Measurements from ENCODE around the gene ARPC1A.

The ARPC1A gene

GRCh38 chr7:99308461-99309074 is 17.1 kb upstream of the ARPC1A start:
- DNase-seq (ENCODE audit: low read depth): peak; percentile 98
- TF ChIP-seq CTCF (IDR thresholded peaks at IDR 0.05; ENCODE audit: insufficient read depth, low read depth, low read length, missing control alignments): no peak
- no peak overlapping the region for H3K4me3 ChIP-seq (ENCODE audit: low read length)

GRCh38 chr7:99309111-99309510 is 16.6 kb upstream of the ARPC1A start:
- DNase-seq (ENCODE audit: low read depth): no peak
- H3K4me3 ChIP-seq (ENCODE audit: low read length): no peak overlapping the region
- no peak for TF ChIP-seq CTCF (IDR thresholded peaks at IDR 0.05; ENCODE audit: insufficient read depth, low read depth, low read length, missing control alignments)

GRCh38 chr7:99310004-99310403 is 15.7 kb upstream of the ARPC1A start:
- H3K4me3 ChIP-seq (ENCODE audit: low read length): no peak overlapping the region
- TF ChIP-seq CTCF (IDR thresholded peaks at IDR 0.05; ENCODE audit: insufficient read depth, low read depth, low read length, missing control alignments): no peak
- no peak for DNase-seq (ENCODE audit: low read depth)

- TF ChIP-seq CTCF (IDR thresholded peaks at IDR 0.05; ENCODE audit: insufficient read depth, low read depth, low read length, missing control alignments): peak; percentile 6
- no peak overlapping the region for H3K4me3 ChIP-seq (ENCODE audit: low read length)
- DNase-seq (ENCODE audit: low read depth): peak; percentile 31
Observed at GRCh38 chr7:99311702-99312101, 14.0 kb upstream of the ARPC1A start.

- DNase-seq (ENCODE audit: low read depth): peak; percentile 71
- peak; percentile 90 for TF ChIP-seq CTCF (IDR thresholded peaks at IDR 0.05; ENCODE audit: insufficient read depth, low read depth, low read length, missing control alignments)
- H3K4me3 ChIP-seq (ENCODE audit: low read length): no peak overlapping the region
Observed at GRCh38 chr7:99312316-99313203, 13.1 kb upstream of the ARPC1A start.

GRCh38 chr7:99313204-99313573 is 12.5 kb upstream of the ARPC1A start:
- no peak for TF ChIP-seq CTCF (IDR thresholded peaks at IDR 0.05; ENCODE audit: insufficient read depth, low read depth, low read length, missing control alignments)
- H3K4me3 ChIP-seq (ENCODE audit: low read length): no peak overlapping the region
- no peak for DNase-seq (ENCODE audit: low read depth)
